NCI-H446 treated with DMSO at 0.1 percent for 48 hours (cell line): Measurements from ENCODE around the gene MAP2.

Source experiments
- DNase-seq: peaks from one replicate; lab custom pipeline; 2025; lab: John Stamatoyannopoulos, UW

MAP2 gene, protein sequence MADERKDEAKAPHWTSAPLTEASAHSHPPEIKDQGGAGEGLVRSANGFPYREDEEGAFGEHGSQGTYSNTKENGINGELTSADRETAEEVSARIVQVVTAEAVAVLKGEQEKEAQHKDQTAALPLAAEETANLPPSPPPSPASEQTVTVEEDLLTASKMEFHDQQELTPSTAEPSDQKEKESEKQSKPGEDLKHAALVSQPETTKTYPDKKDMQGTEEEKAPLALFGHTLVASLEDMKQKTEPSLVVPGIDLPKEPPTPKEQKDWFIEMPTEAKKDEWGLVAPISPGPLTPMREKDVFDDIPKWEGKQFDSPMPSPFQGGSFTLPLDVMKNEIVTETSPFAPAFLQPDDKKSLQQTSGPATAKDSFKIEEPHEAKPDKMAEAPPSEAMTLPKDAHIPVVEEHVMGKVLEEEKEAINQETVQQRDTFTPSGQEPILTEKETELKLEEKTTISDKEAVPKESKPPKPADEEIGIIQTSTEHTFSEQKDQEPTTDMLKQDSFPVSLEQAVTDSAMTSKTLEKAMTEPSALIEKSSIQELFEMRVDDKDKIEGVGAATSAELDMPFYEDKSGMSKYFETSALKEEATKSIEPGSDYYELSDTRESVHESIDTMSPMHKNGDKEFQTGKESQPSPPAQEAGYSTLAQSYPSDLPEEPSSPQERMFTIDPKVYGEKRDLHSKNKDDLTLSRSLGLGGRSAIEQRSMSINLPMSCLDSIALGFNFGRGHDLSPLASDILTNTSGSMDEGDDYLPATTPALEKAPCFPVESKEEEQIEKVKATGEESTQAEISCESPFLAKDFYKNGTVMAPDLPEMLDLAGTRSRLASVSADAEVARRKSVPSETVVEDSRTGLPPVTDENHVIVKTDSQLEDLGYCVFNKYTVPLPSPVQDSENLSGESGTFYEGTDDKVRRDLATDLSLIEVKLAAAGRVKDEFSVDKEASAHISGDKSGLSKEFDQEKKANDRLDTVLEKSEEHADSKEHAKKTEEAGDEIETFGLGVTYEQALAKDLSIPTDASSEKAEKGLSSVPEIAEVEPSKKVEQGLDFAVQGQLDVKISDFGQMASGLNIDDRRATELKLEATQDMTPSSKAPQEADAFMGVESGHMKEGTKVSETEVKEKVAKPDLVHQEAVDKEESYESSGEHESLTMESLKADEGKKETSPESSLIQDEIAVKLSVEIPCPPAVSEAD (N-terminal part only)

DNA sequence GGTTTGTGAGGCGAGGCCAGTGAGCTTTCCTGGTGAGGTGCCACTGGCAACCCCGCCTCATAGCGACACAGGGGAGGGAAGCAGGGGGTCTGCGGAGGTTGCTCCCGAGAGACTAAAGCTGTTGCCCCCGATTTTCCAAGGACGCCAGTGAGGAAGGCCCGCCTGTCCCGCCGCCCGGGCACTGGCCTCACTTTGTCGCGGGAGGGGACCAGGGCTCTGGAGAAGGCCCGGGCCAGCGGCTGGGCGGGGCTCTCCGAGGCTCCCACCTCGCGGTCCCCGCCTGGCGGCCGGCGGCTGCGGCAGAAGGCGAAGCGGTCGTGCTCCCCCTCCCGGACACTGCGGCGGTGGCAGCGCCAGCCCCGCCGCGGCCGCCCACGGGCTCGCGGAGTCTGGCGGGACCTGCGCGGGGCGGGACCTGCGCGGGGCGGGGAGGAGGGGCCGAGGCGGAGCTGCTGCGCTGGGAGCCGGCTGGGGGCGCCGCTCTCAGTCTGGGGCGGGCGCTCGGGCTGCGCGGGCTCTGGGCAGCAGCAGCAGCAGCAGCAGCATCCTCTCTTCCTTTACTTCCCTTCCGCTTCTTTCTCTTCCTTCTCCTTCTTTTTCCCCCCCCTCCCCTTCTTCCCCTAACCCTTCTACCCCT is at the start of gene MAP2:
MAP2 (plus strand) TSS at position 486 of the 637 bp plus-strand sequence. CDS start 229,124 bp downstream, outside the sequence.
- DNase-seq, result peak; percentile 83

DNA sequence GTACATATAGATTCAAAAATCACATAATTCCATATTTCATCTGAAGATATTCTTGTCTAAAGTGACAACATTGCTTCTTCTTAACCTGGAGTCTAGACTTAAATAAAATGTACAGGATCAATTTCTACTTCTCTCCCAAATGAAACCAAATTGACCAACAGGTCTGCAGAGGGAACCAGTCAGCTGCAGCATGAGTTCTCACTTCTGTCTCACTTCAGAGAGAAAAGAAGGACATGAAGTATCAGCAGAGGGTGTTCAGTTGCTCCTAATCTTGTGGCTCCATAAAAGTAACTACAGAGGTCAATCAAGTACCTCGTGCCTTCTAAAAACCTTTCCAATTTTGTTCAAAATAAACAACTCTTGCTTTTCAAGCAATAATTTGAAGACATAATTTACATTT is 47.2 kb upstream of the MAP2 start:
- no peak for DNase-seq

DNA sequence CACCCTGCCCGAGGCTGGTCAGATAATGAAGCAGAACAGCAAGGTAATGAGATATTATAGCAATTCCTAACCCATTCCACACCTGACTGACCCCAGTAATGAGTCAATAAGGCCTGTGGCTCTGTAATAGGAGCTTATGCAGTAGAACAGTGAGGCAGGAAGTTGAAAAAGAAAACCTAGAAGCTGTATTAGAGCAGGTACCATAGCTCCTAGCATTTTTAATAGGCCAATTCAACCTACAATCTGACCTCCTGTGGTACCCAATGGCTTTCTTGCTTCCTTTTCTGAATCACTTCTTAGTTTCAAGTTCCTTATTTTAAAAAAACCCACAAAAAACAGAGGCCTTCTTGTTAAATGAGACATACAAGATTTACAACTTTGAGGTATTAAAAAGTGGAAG is 43.6 kb upstream of the MAP2 start:
- DNase-seq, result no peak

DNA sequence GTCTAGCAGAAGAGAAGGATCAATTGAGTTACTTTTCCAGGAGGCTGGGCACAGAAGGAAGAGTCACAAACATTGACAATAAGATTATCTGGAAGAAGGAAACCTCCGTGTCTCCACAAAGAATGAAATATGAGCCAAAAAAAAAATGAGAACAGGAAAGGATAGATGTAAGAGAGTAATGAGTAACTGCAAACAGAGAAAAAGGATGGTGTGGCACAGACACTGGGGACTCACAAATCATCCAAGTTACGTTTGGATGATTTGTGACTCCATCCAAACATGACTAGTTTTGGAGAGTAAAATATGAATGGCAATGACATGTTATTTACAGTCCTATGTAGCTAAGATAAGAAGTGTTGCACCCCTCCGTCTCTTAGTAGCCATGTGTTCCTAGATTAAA is 42.8 kb upstream of the MAP2 start:
- DNase-seq, result no peak

DNA sequence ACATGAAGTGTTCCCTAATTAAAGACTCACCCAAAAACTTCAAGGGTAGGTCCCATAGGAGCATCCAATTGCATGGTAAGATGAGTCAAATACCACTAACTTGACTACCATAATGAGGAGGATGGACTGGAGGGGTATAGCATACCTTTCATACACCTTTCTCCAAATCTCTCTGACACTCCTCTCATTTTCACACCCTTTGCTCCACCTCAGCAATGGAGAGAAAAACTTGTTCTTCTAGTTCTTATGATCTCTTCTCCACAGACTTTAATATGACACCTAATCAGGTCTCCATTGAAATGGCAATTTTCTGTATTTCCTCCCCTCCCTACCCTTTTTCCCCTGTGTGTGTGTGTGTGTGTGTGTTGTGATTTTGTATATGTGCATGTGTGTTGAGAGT is 41.1 kb upstream of the MAP2 start:
- DNase-seq, result no peak

DNA sequence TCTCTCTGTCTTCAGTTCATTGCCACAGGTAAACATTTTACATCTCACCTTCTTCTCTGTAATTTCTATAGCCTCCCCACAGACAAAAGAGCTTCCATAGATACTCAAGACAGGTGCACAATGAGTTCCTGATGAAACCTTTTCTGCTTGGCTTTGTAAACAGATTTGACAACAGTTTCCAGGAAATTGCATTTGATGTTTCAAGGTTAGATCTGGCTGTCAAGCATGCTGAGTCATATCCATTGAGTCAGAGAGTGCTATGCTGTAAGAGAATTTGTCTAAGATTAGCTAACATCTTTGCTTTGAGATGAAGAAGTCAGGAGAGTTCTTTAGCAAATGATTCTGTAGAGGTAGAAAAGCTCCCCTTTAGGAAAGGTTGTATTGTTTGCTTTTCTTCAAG is 40.6 kb upstream of the MAP2 start:
- no peak for DNase-seq

DNA sequence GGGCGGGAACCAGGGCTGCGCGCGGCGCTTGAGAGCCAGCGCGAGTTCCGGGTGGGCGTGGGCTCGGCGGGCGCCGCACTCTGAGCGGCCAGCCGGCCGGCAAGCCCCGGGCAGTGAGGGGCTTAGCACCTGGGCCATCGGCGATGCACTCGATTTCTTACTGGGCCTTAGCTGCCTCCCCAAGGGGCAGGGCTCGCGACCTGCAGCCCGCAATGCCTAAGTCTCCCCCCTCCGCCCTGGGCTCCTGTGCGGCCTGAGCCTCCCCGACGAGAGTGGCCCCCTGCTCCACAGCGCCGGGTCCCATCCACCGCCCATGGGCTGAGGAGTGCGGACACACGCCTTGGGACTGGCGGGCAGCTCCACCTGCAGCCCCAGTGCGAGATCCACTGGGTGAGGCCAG is 36.5 kb upstream of the MAP2 start:
- DNase-seq, result no peak

DNA sequence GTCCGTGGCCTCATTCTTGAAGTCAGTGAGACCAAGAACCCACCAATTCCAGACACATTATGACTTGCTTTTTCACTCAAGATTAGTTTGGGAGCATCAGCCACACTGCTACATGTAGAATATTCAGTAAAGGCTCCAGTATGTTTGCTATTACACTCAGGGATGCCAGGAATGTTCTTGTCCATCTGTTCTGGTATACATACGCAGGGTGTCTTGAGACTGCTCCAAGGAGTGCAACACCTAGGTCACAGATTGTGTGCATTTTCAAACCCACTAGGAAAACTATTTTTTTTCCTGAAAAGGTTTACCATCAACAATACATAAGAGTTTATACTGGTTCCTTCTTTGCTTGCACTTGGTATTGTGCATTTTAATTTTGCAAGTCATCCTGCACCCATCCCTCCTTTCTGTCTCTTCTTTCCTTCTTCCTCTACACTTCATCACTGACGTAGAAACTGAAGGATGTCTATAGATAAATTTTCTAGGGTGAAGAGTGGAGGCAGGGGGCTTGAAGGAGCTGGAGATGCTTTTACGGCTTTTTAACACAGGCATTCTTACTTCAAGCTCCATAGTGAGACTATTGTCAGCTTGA is 35.3 kb upstream of the MAP2 start:
- DNase-seq, result no peak

DNA sequence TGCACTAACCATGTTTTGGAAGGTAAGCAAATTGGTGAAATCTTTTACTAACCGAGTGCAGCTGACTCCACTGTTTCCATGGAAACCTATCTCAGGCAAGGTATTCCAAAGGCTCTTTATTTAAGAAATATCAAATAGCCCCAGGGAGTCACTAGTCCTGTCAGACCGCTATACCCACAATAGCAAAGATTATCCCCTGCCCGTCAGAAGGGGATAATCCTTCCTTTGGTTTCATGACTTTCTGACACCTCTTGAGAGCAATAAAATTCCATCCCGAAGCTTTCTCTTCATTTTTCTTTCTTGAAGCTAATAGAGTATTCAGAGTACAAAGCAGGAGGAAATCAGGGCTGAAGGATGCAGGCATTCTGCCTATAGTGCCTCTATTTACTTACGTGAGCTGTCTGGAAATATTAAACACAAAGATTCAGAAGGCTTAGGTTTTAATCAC is 34.7 kb upstream of the MAP2 start:
- DNase-seq, result no peak

DNA sequence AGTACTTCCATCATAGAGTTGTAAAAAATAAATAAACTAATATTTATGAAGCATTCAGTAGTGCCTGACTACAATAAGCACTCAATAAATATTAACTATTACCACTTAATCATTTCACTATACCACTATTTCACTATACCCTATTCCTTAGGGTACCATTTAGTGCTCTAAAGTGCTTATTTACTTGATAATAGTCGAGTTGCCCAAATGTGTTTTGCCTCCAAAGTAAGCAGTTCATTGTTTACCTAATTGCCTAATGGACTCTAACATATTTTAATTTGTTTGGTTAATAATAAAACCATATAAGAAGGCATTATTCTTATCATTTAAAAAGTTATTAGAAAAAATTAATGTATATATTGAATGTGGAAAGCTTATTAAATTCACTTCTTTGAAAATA is 33.0 kb upstream of the MAP2 start:
- no peak for DNase-seq

DNA sequence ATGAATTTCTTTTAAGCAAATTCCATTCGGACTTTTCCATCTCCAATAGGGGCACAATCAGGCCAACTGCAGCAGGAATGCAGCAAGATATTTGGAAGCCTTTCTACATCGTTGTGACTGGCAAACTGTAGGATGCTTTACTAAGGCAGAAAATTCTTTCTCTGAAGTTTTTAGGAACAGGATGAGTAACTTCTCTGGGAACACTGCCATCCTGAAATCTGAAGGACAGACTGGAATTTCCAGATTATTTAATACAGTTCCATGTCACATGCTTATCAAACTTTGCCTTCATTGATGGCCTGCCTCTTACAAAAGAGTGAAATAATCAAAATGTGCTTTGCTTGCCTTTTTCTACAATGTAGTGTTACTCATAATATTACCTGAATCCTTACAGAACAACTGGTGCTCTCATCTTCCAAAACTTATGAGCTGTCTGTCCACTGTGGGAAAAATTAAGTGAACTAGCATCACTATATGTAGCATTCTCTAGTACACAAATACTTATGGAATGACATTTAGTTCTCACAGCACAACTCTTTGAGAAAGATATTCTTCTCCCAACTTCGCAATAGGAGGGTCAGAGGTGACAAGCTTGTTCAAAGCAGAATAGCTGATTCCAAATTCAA is 32.0 kb upstream of the MAP2 start:
- DNase-seq, result no peak

DNA sequence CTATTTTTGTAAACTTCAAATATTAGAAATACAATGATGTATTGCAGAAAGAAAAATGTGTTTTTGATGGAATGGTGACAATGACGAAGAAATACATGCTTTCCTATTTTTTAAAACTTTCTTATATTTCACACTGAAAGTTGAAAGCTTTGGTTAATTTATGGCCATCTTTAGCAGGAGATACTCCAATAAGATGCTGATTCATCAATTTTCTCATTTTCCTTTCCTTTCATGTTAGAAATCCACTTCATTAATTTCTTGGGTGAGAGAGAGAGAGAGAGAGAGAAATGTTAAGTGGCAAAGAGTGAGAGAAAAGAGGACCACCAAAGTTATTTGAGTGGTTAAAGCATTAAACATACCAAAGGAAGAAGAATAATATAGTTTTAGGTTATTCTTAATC is 28.6 kb upstream of the MAP2 start:
- no peak for DNase-seq

DNA sequence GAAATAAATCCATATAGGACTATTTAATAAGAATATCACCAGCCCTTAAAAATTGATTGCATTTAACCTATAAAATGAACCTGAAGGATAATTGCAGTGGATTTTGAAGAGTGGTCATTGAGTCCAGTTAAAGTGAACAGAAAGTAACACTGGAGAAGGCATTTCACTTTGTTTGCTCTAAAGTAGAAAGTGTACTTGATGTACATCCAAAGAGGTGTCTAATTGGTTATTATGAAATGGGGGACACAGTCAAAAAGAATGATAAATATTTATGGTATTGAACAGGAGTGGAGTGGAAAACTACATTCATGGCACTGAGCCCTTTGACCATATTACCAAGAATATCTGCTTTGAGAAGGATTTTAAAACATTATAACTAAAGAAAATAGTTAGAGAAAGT is 28.2 kb upstream of the MAP2 start:
- DNase-seq, result no peak

DNA sequence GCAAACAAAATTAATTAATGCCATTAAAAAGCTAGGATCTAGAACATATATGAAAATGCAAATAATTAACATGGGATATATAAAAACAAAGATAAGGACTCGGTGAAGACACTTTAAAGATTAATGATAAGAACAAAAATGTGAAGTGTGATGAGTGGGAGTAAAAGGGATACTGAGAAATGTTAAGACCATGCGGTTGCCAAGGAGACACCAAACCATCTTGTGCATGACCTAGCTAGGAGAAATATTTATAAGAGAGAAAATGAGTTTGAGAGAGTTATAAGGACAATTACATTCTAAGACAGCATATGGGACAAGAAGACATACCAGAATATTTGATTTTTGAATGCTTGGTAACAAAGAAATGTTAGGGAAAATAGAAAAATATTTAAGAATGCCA is 25.4 kb upstream of the MAP2 start:
- no peak for DNase-seq

DNA sequence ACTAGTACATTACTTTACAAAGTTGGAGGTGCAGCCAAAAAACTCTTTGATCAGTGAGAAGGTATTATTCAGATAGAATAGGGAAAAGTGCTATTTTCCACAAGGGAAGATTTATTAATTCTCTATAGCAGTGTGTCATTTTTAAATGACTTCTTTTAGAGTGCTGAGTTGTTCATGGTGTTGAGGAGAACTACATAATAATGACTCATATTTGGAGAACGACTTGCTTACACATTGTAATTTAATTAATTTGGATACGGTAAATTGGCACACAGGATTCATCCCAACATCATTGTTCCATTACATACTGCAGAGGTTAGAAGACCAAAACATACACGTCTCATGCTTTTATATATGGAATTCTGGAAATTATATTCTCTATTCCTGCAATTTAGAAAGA is 22.1 kb upstream of the MAP2 start:
- DNase-seq, result no peak

DNA sequence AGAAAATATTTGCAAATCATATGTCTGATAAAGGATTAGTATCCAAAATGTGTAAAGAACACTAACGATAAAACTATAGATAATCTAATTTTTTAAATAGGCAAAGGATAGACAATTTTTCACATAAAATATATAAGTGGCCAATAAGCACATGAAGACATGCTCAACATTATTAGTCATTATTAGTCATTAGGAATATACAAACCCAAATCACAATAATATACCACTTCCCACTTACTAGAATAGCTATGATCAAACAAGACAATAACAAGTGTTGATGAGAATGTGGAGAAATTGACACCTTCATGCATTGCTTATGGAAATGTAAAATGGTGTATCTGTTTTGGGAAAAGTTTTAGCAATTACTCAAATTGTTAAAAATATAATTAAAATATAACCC is 12.6 kb upstream of the MAP2 start:
- DNase-seq, result no peak

DNA sequence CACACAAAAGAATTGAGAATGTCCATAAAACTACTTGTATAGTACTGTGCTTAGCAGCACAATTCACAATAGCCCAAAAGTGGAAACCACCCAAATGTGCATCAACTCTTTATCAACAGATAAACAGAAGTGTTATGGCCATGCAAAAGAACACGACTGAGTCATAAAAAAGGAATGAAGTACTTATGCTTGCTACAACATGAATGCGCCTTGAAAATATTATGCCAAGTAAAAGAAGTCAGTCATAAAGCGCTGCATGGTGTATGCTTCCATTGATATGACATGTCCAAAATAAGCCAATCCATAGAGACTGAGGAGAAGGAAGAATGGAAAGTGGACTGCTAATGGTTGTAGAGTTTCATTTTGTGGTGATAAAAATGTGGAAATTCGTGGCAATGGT is 12.1 kb upstream of the MAP2 start:
- DNase-seq, result no peak

DNA sequence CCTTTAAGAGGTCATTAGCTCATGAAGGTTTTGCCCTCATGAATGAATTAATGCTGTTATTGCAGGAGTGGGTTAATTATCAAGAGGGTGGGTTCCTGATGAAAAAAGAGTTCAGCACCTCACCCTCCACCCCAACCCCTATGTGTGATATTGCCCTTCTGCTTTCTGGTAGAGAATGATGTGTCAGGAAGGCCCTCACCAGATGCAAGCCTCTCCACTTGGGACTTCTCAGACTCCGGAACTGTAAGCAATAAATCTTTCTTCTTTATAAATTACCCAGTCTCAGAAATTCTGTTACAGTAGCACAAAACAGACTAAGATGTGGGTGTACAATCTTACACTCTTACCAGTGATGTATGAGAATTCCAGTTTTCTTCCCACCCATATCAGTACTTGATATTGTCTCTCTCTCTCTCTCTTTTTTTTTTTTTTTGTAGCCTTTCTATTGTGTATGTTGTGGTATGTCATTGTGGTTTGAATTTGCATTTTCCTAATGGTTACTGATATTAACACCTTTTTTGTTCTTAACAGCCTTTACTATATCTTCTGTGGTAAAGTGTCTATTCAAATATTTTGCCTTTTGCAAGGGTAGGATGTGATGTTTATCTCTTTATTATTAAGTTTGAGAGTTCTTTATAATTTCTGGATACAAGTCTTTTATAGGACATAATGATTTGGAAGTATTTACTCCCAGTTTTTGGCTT is 10.4 kb upstream of the MAP2 start:
- no peak for DNase-seq

DNA sequence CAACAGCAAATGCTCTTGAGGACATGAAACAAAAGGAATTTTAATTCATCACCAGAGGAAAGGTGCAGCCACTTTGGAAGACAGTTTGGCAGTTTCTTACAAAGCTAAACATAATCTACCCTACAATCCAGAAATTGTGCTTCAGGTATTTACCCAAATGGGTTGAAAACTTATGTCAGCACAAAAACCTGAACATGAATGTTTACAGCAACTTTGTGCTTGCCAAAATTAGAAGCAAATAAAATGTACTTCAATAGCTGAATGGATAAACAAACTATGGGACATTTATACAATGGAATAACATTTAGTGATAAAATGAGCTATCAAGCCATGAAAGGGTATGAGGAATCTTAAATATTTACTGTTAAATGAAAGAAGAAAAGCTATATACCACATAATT is 6.9 kb upstream of the MAP2 start:
- no peak for DNase-seq

DNA sequence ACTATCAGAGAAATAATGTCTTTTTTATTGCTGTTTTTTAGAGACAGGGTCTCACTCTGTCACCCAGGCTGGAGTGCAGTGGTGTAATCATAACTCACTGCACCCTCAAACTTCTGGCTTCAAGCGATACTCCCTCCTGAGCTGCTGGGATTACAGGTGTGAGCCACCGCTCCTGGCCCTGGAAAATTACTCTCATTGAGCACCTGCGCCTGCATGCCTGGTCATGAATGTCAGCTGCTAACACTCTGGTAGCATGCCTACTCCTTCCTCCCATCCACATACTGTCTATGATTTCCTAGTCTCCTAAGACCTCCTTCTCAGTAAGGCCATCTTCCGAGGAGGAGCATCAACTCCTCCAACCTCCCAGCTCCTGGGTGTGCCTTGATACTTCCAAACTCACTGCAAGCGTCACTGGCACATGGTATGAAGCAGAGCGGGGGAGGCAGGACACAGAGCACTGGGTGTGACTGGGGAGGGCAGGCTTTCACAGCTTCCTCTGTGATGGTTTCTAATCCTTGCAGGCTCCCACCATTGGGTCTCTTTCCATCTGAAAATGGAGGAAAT is 1.6 kb upstream of the MAP2 start:
- DNase-seq, result no peak
